ENCODE results near the gene PLCH1. TPM values are rescaled to one million over a fixed set of nuclear protein-coding genes. Genes with fewer than 3 reads are reported as not detected.

Gene PLCH1
- total and polyA plus RNA-seq, 2 donors (not counting 1 experiment from before 2014, with no cell fraction given), result under 0.01 to 0.03 TPM

DNA sequence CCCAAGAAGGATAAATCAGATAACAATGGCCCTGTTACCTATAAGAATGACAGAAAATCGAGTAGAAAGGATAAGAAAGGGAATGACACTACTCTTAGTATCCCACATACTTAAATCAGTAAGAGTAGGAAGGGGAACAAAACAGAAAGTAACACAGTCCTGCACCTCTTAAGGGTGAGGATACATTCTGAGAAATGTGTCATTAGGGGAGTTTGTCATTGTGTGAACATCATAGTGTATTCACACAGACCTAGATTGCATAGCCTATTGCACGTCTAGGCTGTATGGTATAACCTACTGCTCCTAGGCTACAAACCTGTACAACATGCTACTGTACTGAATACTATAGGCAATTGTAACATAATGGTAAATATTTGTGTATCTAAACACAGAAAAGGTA is 142.6 kb downstream of the PLCH1 start:
- Histone ChIP-seq H3K9me3 (ENCODE audit: control insufficient read depth, insufficient read depth, low read depth, low read length) (no peaks in the 10 kb centered on the region), H3K79me2 (ENCODE audit: control insufficient read depth, insufficient read depth, low read length) (no peaks in the 10 kb centered on the region), H3K4me1 (ENCODE audit: control insufficient read depth, extremely low read depth, insufficient read depth, low read length) (no peaks in the 10 kb centered on the region), H3K27me3 (ENCODE audit: control insufficient read depth, insufficient read depth, low read length) (no peaks in the 10 kb centered on the region), H3K36me3 (ENCODE audit: control insufficient read depth, insufficient read depth, low read length) (no peaks in the 10 kb centered on the region), H2AFZ (ENCODE audit: low read length) (no peak overlapping the region), H3K9ac (ENCODE audit: insufficient read depth, low read length) (no peak overlapping the region), H4K20me1 (ENCODE audit: control insufficient read depth, extremely low read depth, insufficient read depth, low read length) (no peaks in the 10 kb centered on the region), H3K27ac (ENCODE audit: insufficient read depth, low read length) (no peak overlapping the region), H3K4me2 (ENCODE audit: extremely low read depth, insufficient read depth, low read length) (no peak overlapping the region), H3K4me3 (replicated peaks in 1 of 4; ENCODE audit: control extremely low read depth in 1 of 4, insufficient read depth in 1 of 4, low read depth in 3 of 4, low read length in 4 of 4) (no peak overlapping the region)
- no peak for DNase-seq (ENCODE audit: low read depth in 2 of 2)
- no peak for TF ChIP-seq EZH2 (IDR thresholded peaks at IDR 0.05; ENCODE audit: low read length, missing control alignments)
- TF ChIP-seq, protein P1, sequence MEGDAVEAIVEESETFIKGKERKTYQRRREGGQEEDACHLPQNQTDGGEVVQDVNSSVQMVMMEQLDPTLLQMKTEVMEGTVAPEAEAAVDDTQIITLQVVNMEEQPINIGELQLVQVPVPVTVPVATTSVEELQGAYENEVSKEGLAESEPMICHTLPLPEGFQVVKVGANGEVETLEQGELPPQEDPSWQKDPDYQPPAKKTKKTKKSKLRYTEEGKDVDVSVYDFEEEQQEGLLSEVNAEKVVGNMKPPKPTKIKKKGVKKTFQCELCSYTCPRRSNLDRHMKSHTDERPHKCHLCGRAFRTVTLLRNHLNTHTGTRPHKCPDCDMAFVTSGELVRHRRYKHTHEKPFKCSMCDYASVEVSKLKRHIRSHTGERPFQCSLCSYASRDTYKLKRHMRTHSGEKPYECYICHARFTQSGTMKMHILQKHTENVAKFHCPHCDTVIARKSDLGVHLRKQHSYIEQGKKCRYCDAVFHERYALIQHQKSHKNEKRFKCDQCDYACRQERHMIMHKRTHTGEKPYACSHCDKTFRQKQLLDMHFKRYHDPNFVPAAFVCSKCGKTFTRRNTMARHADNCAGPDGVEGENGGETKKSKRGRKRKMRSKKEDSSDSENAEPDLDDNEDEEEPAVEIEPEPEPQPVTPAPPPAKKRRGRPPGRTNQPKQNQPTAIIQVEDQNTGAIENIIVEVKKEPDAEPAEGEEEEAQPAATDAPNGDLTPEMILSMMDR (conservative IDR thresholded peaks at IDR 0.05 in 1 of 2, IDR thresholded peaks at IDR 0.05 in 1 of 2; ENCODE audit: low read depth in 1 of 2, low read length in 2 of 2), result no peak

DNA sequence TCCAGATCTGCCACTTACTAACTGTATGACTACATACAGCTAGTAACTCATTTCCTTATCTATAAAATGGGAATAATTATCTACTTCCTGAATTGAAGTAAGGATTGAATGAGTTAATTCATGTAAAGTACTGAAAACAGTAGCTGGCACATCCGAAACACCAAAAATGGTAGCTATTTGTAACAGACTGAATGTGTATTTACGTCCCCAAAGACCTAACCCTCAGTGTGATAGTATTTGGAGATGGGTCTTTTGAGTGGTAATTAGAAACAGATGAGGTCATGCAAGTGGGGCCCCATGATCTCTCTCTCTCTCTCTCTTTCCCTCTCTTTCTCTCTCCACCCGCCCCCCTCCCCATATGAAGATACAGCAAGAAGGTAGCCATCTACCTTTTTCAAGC is 146.2 kb downstream of the PLCH1 start:
- Histone ChIP-seq H4K20me1 (ENCODE audit: control insufficient read depth, extremely low read depth, insufficient read depth, low read length) (no peaks in the 10 kb centered on the region), H3K36me3 (ENCODE audit: control insufficient read depth, insufficient read depth, low read length) (no peaks in the 10 kb centered on the region), H2AFZ (ENCODE audit: low read length) (no peak overlapping the region), H3K79me2 (ENCODE audit: control insufficient read depth, insufficient read depth, low read length) (no peaks in the 10 kb centered on the region), H3K27me3 (ENCODE audit: control insufficient read depth, insufficient read depth, low read length) (no peaks in the 10 kb centered on the region), H3K27ac (ENCODE audit: insufficient read depth, low read length) (no peak overlapping the region), H3K9ac (ENCODE audit: insufficient read depth, low read length) (no peak overlapping the region), H3K4me1 (ENCODE audit: control insufficient read depth, extremely low read depth, insufficient read depth, low read length) (no peaks in the 10 kb centered on the region), H3K4me2 (ENCODE audit: extremely low read depth, insufficient read depth, low read length) (no peak overlapping the region), H3K4me3 (replicated peaks in 1 of 4; ENCODE audit: control extremely low read depth in 1 of 4, insufficient read depth in 1 of 4, low read depth in 3 of 4, low read length in 4 of 4) (no peak overlapping the region), H3K9me3 (ENCODE audit: control insufficient read depth, insufficient read depth, low read depth, low read length) (no peaks in the 10 kb centered on the region)
- TF ChIP-seq, protein P1 (conservative IDR thresholded peaks at IDR 0.05 in 1 of 2, IDR thresholded peaks at IDR 0.05 in 1 of 2; ENCODE audit: low read depth in 1 of 2, low read length in 2 of 2), result no peak
- TF ChIP-seq EZH2 (IDR thresholded peaks at IDR 0.05; ENCODE audit: low read length, missing control alignments), result no peak
- no peak for DNase-seq (ENCODE audit: low read depth in 2 of 2)

DNA sequence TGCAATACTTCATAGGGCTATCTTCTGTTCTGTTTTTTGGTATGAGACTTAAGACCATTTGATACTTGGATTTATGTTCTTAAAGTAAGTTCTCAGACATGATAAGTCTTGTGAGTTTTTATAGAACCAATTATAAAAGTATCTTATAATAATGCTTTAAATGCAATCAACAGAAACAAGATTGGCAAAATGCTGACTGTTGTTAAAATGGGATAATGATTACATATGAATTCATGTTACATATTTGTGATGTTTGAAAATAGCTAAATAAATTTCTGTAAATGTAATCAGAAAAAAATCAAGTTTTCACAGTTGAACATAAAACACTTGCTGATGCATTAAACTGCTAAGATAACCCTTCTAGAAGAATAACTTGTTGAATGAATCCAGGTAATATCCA is 148.3 kb downstream of the PLCH1 start:
- Histone ChIP-seq H3K27ac (ENCODE audit: insufficient read depth, low read length) (no peak overlapping the region), H3K9me3 (ENCODE audit: control insufficient read depth, insufficient read depth, low read depth, low read length) (no peaks in the 10 kb centered on the region), H3K4me3 (replicated peaks in 1 of 4; ENCODE audit: control extremely low read depth in 1 of 4, insufficient read depth in 1 of 4, low read depth in 3 of 4, low read length in 4 of 4) (no peak overlapping the region), H2AFZ (ENCODE audit: low read length) (no peak overlapping the region), H3K9ac (ENCODE audit: insufficient read depth, low read length) (no peak overlapping the region), H3K4me1 (ENCODE audit: control insufficient read depth, extremely low read depth, insufficient read depth, low read length) (no peaks in the 10 kb centered on the region), H4K20me1 (ENCODE audit: control insufficient read depth, extremely low read depth, insufficient read depth, low read length) (no peaks in the 10 kb centered on the region), H3K79me2 (ENCODE audit: control insufficient read depth, insufficient read depth, low read length) (no peaks in the 10 kb centered on the region), H3K4me2 (ENCODE audit: extremely low read depth, insufficient read depth, low read length) (no peak overlapping the region), H3K27me3 (ENCODE audit: control insufficient read depth, insufficient read depth, low read length) (no peaks in the 10 kb centered on the region), H3K36me3 (ENCODE audit: control insufficient read depth, insufficient read depth, low read length) (no peaks in the 10 kb centered on the region)
- no peak for DNase-seq (ENCODE audit: low read depth in 2 of 2)
- TF ChIP-seq EZH2 (IDR thresholded peaks at IDR 0.05; ENCODE audit: low read length, missing control alignments), result no peak
- TF ChIP-seq, protein P1 (conservative IDR thresholded peaks at IDR 0.05 in 1 of 2, IDR thresholded peaks at IDR 0.05 in 1 of 2; ENCODE audit: low read depth in 1 of 2, low read length in 2 of 2), result no peak
